CD4-positive, alpha-beta T cell treated with Interleukin-1 beta for 1 hour (primary cell): ENCODE data around the gene TMEM240.
"Not testable (repeated sequence)": the region's sequence is repeated elsewhere in the genome, so short reads cannot be mapped to it uniquely, and the experiment has no call there.

ENCODE experiments used
- DNase-seq, 2 donors: peaks; one replicate each; pipeline ENCODE4 v3.0.0-alpha.2; 2020 to 2022

Gene TMEM240

GRCh38 chr1:1556961-1557360 is 16.5 kb upstream of the TMEM240 start:
- not testable (repeated sequence) for DNase-seq

GRCh38 chr1:1556505-1556904 is 16.1 kb upstream of the TMEM240 start:
- no peak for DNase-seq

- DNase-seq: no peak
Observed at GRCh38 chr1:1554926-1555915, 14.8 kb upstream of the TMEM240 start.

- DNase-seq: no peak
Observed at GRCh38 chr1:1554550-1554925, 14.1 kb upstream of the TMEM240 start.

- DNase-seq: no peak
Observed at GRCh38 chr1:1553821-1554494, 13.5 kb upstream of the TMEM240 start.

- no peak for DNase-seq
Observed at GRCh38 chr1:1552263-1552639, 11.8 kb upstream of the TMEM240 start.

- no peak for DNase-seq
Observed at GRCh38 chr1:1551524-1552262, 11.3 kb upstream of the TMEM240 start.

- no peak for DNase-seq
Observed at GRCh38 chr1:1550591-1551432, 10.4 kb upstream of the TMEM240 start.

- no peak for DNase-seq
Observed at GRCh38 chr1:1550087-1550486, 9.7 kb upstream of the TMEM240 start.

- DNase-seq: no peak
Observed at GRCh38 chr1:1548591-1548990, 8.2 kb upstream of the TMEM240 start.

- DNase-seq: no peak
Observed at GRCh38 chr1:1547476-1547875, 7.1 kb upstream of the TMEM240 start.

- DNase-seq: no peak
Observed at GRCh38 chr1:1547011-1547410, 6.6 kb upstream of the TMEM240 start.

GRCh38 chr1:1545946-1546737 is 5.7 kb upstream of the TMEM240 start:
- DNase-seq: no peak

- DNase-seq: no peak
Observed at GRCh38 chr1:1544544-1544943, 4.1 kb upstream of the TMEM240 start.

- DNase-seq: no peak
Observed at GRCh38 chr1:1543706-1544099, 3.3 kb upstream of the TMEM240 start.

GRCh38 chr1:1542766-1543705 is 2.6 kb upstream of the TMEM240 start:
- peak in 1 of 2 donors; percentile 16 for DNase-seq

- no peak for DNase-seq
Observed at GRCh38 chr1:1541956-1542765, 1.7 kb upstream of the TMEM240 start.

- DNase-seq: no peak
Observed at GRCh38 chr1:1540818-1541628, 599 bp upstream of the TMEM240 start.
